ENCODE measurements around the gene PCSK6. TPM values are rescaled to one million over a fixed set of nuclear protein-coding genes. Genes with fewer than 3 reads are reported as not detected.
A peak's percentile ranks its signal among the peaks of the same experiment; 100 is the strongest.

PCSK6 gene
- total RNA-seq, 4 donors from 2014 or later, result 12.8 to 23.2 (median 18.4) TPM

GRCh38 chr15:101531170-101531569 is 41.7 kb upstream of the PCSK6 start:
- Histone ChIP-seq H3K4me1 (peaks cover 0 to 25% (median 8%) of the 10 kb centered on the region in 3 donors), H3K9me3 (no peaks in the 10 kb centered on the region), H3K27me3 (no peaks in the 10 kb centered on the region), H3K27ac (no peak overlapping the region), H3K36me3 (no peaks in the 10 kb centered on the region), H3K4me3 (no peak overlapping the region)
- TF ChIP-seq EP300 (IDR thresholded peaks at IDR 0.05) (no peak), POLR2A (IDR thresholded peaks at IDR 0.05) (no peak), POLR2AphosphoS5 (IDR thresholded peaks at IDR 0.05) (no peak)
- TF ChIP-seq, protein P1, sequence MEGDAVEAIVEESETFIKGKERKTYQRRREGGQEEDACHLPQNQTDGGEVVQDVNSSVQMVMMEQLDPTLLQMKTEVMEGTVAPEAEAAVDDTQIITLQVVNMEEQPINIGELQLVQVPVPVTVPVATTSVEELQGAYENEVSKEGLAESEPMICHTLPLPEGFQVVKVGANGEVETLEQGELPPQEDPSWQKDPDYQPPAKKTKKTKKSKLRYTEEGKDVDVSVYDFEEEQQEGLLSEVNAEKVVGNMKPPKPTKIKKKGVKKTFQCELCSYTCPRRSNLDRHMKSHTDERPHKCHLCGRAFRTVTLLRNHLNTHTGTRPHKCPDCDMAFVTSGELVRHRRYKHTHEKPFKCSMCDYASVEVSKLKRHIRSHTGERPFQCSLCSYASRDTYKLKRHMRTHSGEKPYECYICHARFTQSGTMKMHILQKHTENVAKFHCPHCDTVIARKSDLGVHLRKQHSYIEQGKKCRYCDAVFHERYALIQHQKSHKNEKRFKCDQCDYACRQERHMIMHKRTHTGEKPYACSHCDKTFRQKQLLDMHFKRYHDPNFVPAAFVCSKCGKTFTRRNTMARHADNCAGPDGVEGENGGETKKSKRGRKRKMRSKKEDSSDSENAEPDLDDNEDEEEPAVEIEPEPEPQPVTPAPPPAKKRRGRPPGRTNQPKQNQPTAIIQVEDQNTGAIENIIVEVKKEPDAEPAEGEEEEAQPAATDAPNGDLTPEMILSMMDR (IDR thresholded peaks at IDR 0.05), result no peak
- 82 to 93% methylated on average over 3 to 5 of the region's 13 CpGs for WGBS, 2 donors (ENCODE audit: low coverage in 1 of 2)
- ATAC-seq, result no peak

DNA sequence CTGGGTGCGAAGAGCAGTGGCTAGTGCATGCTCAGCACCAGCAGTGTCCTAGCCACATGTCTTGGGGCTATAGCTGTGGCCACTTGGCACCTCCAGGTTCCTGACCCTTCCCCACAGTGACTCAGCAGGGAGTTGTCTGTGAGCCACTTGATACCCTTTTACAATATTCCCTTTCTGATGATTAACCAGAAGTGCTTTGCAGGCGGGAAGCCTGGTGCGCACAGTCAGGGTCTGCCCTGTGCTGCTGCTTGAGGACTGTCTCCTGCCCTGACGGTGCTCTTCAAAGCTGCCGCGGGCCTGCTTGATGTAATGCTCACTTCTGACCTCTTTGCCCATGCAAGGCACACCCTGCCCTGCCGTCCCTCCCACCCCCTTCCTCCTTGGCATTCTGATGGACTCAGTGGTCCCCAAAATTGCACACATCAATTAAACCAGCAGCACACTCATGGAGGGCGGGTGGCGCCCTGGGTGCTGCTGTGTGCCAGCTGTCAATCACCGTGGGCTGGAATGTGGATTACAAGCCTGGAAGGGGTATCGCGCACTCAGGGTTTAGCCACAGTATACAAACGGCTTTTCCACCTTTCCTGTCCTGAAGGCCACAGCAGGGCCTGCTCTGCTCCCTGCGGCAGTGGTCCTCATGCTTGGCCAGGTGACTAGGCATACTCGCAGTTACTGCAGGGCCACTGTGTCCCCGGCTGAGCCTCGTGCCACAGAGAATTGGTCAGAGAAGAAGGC is 40.9 kb upstream of the PCSK6 start:
- Histone ChIP-seq H3K4me1 (peaks cover 0 to 25% (median 8%) of the 10 kb centered on the region in 3 donors), H3K9me3 (no peaks in the 10 kb centered on the region), H3K4me3 (no peak overlapping the region), H3K27ac (no peak overlapping the region), H3K27me3 (no peaks in the 10 kb centered on the region), H3K36me3 (no peaks in the 10 kb centered on the region)
- TF ChIP-seq POLR2AphosphoS5 (IDR thresholded peaks at IDR 0.05) (no peak), EP300 (IDR thresholded peaks at IDR 0.05) (no peak)
- WGBS, 2 donors (ENCODE audit: low coverage in 1 of 2), result 100% methylated on average over 6 of the region's 17 CpGs; no CpG with 5 or more reads in 1 of the 2 donors
- ATAC-seq, result no peak

DNA sequence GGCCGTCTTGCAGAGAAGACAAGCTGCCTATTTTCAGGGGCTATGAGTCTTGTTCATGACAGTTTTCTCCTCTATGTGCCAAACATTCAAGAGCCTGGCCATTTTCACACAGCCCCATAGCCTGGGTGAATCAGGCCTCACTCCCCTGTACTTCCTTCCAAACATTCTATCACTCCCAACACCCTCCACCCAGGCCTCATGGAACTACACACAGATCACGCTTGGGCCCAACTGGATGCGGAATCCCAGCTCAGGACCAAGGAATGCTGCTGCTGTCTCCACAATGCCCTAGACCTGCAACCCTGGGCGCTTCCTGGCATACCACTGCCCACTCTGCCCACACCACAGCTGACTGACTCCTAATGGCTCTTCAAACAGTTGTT is 39.4 kb upstream of the PCSK6 start:
- WGBS, 2 donors (ENCODE audit: low coverage in 1 of 2), result 56% methylated on average over 4 of the region's 4 CpGs; no CpG with 5 or more reads in 1 of the 2 donors
- Histone ChIP-seq H3K27me3 (no peaks in the 10 kb centered on the region), H3K27ac (peak overlapping the region in 3 of 4 donors; percentile 55 to 69 (median 63)), H3K9me3 (no peaks in the 10 kb centered on the region), H3K4me3 (no peak overlapping the region), H3K4me1 (peaks cover 0 to 25% (median 8%) of the 10 kb centered on the region in 3 donors), H3K36me3 (no peaks in the 10 kb centered on the region)
- TF ChIP-seq EP300 (IDR thresholded peaks at IDR 0.05) (no peak), POLR2AphosphoS5 (IDR thresholded peaks at IDR 0.05) (no peak), POLR2A (IDR thresholded peaks at IDR 0.05) (no peak)
- TF ChIP-seq, protein P1 (IDR thresholded peaks at IDR 0.05), result no peak
- peak; percentile 34 for ATAC-seq

GRCh38 chr15:101528108-101528916 is 38.8 kb upstream of the PCSK6 start:
- Histone ChIP-seq H3K4me1 (peaks cover 0 to 25% (median 8%) of the 10 kb centered on the region in 3 donors), H3K27me3 (no peaks in the 10 kb centered on the region), H3K9me3 (no peaks in the 10 kb centered on the region), H3K27ac (peak overlapping the region in 3 of 4 donors; percentile 55 to 69 (median 63)), H3K36me3 (no peaks in the 10 kb centered on the region), H3K4me3 (no peak overlapping the region)
- TF ChIP-seq, protein P1 (IDR thresholded peaks at IDR 0.05), result no peak
- peak; percentile 59 for TF ChIP-seq POLR2AphosphoS5 (IDR thresholded peaks at IDR 0.05)
- 2 to 25% methylated on average over 5 to 8 of the region's 18 CpGs for WGBS, 2 donors (ENCODE audit: low coverage in 1 of 2)
- ATAC-seq, result peak; percentile 79

DNA sequence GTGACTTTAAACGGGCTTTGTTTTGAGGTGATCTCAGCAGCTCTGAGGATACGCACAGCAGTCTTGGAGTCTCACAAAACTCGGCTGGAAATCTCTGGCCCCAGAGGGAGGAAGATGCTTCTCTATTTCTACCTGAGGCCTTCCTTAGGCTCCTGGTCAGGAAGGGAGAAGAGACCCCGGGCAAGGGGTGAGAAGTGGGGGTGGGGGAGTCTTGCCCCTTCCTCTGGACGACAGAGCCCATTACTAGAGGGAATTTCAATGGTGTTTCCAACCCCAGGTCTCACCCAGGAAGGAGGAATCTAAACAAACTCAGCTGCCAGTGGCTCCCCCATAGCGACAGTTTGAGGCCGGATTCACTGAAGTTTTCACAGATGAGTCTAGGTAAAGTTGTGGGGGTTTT is 37.4 kb upstream of the PCSK6 start:
- TF ChIP-seq POLR2A (IDR thresholded peaks at IDR 0.05), result no peak
- ATAC-seq, result no peak
- Histone ChIP-seq H3K9me3 (no peaks in the 10 kb centered on the region), H3K4me1 (peaks cover 0 to 25% (median 8%) of the 10 kb centered on the region in 3 donors), H3K27ac (no peak overlapping the region), H3K36me3 (no peaks in the 10 kb centered on the region), H3K4me3 (no peak overlapping the region), H3K27me3 (no peaks in the 10 kb centered on the region)
- WGBS, 2 donors (ENCODE audit: low coverage in 1 of 2), result 85 to 100% methylated on average over 1 to 4 of the region's 7 CpGs

All from gastroesophageal sphincter (tissue), 4 donors.